ENCODE data around the gene PTPRE. TPM values are rescaled to one million over a fixed set of nuclear protein-coding genes. Genes with fewer than 3 reads are reported as not detected.

The PTPRE gene
- polyA plus RNA-seq, 1 donor from 2014 or later: 11.2 TPM

DNA sequence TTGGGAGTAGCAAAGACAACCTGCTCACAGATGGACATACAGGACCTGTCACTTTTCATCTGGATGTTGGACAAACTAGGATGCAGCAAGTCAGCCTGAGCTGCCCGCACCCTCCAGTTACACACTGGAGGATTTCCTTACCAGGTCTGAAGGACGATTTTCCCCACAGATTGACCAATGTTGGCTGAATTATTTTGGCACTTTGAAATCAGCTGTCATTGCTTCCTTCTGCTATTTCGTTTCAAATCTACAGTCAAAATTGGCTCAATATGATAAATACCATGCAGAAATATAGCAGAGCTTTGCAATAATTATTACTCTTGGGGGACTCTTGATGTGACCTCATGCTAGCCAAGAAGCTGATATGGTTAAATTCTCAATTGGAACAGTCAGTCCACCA lies 16.7 kb upstream of the PTPRE start:
- no peaks in the 10 kb centered on the region for H3K9me3 Mint-ChIP-seq
- no peak overlapping the region for H3K4me3 Mint-ChIP-seq
- no peaks in the 10 kb centered on the region for H3K4me1 Mint-ChIP-seq
- no peak overlapping the region for H3K27ac Mint-ChIP-seq
- H3K27me3 Mint-ChIP-seq: peaks cover 12% of the 10 kb centered on the region
- no peaks in the 10 kb centered on the region for H3K36me3 Mint-ChIP-seq

DNA sequence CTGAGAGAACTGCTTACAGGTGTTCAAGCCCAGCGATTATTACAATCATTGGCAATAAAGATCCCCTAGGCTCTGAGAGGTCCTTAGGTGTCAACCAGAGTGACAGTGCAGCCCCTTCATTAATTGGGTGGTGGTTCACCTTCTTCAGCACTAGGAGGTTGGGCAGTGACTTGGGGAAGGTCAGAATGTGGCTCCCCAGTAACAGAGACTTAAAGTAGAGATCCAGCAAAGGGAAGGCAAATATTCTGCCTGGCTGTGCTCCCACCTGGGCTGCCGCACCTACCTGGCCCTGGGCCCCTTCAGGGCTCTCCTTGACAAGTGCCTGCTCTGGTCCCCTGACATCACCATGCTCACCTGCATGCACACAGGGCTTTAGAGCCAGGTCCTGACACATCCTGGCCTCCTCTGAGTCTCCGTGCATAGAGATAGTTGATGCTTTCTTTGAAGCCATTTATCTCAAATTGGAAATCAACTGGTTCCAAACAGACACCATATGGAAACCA lies 16.0 kb upstream of the PTPRE start:
- Mint-ChIP-seq H3K4me1 (no peaks in the 10 kb centered on the region), H3K9me3 (no peaks in the 10 kb centered on the region), H3K27me3 (peaks cover 12% of the 10 kb centered on the region), H3K4me3 (no peak overlapping the region), H3K27ac (no peak overlapping the region), H3K36me3 (no peaks in the 10 kb centered on the region)

DNA sequence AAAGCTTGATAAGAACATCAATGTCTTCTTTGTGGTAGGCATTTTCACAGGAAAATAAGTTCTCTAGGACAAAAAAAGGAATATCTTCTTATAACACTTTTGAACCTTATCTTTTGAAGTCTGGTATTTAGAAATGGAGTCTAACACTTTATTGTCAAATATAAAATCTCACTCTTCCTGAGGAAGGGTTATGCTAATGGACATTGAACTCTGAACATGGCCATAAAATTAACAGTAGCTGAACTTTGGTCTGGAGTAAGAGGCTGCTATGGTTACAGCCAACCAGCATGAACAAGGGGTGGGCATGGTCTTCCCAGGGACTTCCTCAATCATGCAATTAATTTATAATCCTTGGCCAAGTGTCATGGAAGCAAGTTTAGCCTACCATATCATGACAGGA lies 14.2 kb upstream of the PTPRE start, which contains the start of gene CLRN3:
CLRN3 (minus strand) TSS at position 199 of the 400 bp plus-strand sequence; CDS start at position 42, 157 bp downstream.
- Mint-ChIP-seq H3K27me3 (peaks cover 8% of the 10 kb centered on the region), H3K4me1 (no peaks in the 10 kb centered on the region), H3K9me3 (peaks cover 0 to 4% (median 0%) of the 10 kb centered on the region in 3 donors), H3K4me3 (no peak within 1 kb of the TSS), H3K27ac (no peak within 1 kb of the TSS), H3K36me3 (no peaks in the 10 kb centered on the region)

DNA sequence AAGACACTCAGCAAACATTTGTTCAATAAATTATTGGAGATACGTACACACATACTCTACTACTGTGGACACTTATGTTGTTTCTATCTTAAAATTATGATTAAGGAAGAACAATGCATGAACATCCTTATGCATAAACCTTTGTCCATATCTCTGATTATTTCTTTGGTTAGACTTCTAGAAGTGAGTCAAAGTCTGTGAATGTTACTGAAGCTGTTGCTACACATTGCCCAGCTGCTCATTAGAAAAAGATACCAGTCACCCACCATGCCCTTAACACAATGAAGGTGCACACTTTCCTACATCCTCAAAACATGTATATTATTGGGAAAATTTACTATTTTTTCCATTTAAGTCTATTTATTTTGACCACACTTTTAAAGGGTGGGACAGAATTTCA lies 12.8 kb upstream of the PTPRE start:
- Mint-ChIP-seq H3K36me3 (no peaks in the 10 kb centered on the region), H3K27me3 (peaks cover 6% of the 10 kb centered on the region), H3K9me3 (peaks cover 0 to 4% (median 0%) of the 10 kb centered on the region in 3 donors), H3K4me3 (no peak overlapping the region), H3K4me1 (no peaks in the 10 kb centered on the region), H3K27ac (no peak overlapping the region)

DNA sequence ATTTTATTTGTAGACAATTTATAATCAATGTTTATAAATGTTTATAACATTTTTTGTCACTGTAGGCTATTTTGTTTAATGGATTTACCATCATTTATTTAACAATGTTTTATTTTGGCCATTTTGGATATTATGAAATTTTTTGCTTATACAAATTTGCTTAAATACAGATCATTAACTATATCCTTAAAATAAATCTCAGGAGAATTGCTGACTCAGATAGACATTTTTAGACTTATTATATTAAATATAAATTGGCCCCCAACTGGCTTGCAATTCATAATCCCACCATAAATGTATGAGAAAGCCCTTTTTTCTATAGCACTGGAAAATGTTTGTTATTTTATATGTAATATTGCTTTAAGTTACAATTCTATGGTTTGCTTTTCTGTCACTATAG lies 10.3 kb upstream of the PTPRE start:
- Mint-ChIP-seq H3K27me3 (peaks cover 7% of the 10 kb centered on the region), H3K27ac (no peak overlapping the region), H3K36me3 (no peaks in the 10 kb centered on the region), H3K4me1 (no peaks in the 10 kb centered on the region), H3K4me3 (no peak overlapping the region), H3K9me3 (peaks cover 0 to 5% (median 4%) of the 10 kb centered on the region in 3 donors)

DNA sequence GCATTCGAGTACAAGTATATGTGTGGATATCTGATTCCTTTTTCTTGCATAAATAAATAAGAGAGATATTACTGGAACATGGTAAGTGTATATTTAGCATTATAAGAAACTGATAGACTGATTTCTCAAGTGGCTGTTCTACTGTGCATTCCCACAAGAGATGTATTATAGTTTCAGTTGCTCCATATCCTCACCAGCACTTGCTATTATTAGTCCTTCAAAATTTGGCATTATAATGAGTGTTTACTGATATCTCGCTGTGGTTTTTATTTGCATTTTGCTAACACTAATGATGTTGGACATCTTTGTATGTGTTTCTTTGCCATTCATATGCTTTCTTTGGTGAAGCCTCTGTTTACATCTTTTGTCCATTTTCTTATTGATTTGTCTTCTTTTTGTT lies 9.7 kb upstream of the PTPRE start:
- H3K27me3 Mint-ChIP-seq: peaks cover 7% of the 10 kb centered on the region
- no peak overlapping the region for H3K4me3 Mint-ChIP-seq
- H3K27ac Mint-ChIP-seq: no peak overlapping the region
- H3K9me3 Mint-ChIP-seq: peaks cover 0 to 5% (median 4%) of the 10 kb centered on the region in 3 donors
- no peaks in the 10 kb centered on the region for H3K36me3 Mint-ChIP-seq
- no peaks in the 10 kb centered on the region for H3K4me1 Mint-ChIP-seq

DNA sequence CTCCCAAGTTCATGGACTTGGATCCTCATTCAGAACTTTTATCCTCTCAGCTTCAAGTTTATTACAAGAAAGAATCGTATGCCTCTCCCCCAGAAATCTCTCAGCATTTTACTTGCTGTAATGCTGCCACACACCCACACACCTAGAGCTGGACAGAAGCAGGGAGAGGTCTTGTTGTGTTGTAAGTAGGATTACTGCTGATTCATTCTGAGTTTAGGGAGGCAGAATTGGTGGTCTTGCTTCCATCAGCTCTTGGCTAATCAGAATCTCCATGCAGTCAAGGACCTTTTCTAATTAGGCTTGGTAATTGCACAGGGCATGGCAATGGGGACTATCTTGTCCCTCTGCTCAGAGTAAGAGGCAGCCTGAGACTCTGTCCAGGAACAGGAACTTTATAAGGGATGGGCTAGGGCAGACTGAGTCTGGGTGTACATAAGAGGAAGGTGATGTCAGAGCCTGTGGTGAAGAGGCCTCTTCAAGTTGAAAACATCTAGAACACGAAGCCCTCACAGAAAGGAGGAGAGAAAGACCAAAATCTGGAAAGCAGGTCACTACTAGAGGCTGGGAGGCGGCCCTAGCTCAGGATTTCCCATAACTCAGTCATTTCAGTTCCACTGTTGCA lies 7.0 kb upstream of the PTPRE start:
- Mint-ChIP-seq H3K36me3 (no peaks in the 10 kb centered on the region), H3K27me3 (peaks cover 5% of the 10 kb centered on the region), H3K4me3 (peak overlapping the region in 1 of 4 donors; percentile 68), H3K4me1 (no peaks in the 10 kb centered on the region), H3K27ac (no peak overlapping the region), H3K9me3 (peaks cover 0 to 8% (median 5%) of the 10 kb centered on the region in 3 donors)

DNA sequence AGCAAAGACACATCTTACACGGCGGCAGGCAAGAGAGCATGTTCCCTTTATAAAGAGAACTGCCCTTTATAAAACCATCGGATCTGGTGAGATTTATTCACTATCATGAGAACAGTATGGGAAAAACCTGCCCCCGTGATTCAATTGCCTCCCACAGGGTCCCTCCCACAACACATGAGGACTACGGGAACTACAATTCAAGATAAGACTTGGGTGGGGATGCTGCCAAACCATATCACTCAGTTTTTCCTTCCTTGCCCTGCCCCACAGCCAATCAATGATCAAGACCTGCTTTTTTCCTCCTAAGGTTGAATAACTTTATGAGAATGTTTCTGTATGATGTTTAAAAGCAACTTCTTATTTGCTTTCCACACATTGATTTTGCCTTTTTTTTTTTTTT lies 3.1 kb upstream of the PTPRE start:
- Mint-ChIP-seq H3K4me1 (no peaks in the 10 kb centered on the region), H3K36me3 (no peaks in the 10 kb centered on the region), H3K27me3 (peaks cover 21% of the 10 kb centered on the region), H3K9me3 (peaks cover 0 to 5% (median 3%) of the 10 kb centered on the region in 3 donors), H3K4me3 (no peak overlapping the region), H3K27ac (no peak overlapping the region)

DNA sequence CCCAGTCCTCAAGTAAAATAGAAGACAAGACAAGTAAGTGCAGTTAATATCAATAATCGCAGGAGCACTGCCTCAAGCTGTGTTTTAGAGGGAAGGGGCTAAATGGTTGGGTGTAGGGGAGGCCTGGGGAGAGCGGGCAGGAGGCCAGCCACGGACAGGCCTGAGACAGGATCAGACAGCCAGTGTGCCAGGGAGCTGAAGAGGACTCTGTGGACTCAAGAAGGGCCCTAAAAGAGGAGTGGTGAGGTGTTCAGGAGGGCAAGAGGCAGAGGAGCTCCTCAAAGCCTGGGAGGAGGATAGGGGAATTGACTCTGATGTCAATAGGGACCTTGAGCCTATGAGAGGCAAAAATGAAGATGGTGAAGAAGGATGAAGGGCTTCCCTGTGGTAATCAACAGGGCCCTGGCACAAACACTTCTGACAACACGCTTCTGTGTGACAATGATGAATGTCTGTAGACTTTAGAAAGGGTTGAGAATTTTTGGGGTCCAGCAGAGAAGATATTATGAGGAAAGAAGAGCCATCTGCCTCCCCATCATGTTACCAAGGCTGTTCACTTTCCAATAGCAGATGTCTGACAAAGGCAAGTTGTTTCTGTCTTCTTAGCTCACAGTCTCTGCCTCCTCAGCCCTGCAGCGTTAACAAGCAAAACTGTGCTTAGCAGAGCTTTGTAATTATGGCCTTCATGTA lies 2.4 kb upstream of the PTPRE start:
- Mint-ChIP-seq H3K4me3 (peak overlapping the region in 2 of 4 donors; percentile 36 to 81), H3K27ac (no peak overlapping the region), H3K9me3 (peaks cover 0 to 5% (median 3%) of the 10 kb centered on the region in 3 donors), H3K4me1 (peaks cover 0 to 2% (median 0%) of the 10 kb centered on the region in 3 donors), H3K36me3 (no peaks in the 10 kb centered on the region), H3K27me3 (peaks cover 20% of the 10 kb centered on the region)

DNA sequence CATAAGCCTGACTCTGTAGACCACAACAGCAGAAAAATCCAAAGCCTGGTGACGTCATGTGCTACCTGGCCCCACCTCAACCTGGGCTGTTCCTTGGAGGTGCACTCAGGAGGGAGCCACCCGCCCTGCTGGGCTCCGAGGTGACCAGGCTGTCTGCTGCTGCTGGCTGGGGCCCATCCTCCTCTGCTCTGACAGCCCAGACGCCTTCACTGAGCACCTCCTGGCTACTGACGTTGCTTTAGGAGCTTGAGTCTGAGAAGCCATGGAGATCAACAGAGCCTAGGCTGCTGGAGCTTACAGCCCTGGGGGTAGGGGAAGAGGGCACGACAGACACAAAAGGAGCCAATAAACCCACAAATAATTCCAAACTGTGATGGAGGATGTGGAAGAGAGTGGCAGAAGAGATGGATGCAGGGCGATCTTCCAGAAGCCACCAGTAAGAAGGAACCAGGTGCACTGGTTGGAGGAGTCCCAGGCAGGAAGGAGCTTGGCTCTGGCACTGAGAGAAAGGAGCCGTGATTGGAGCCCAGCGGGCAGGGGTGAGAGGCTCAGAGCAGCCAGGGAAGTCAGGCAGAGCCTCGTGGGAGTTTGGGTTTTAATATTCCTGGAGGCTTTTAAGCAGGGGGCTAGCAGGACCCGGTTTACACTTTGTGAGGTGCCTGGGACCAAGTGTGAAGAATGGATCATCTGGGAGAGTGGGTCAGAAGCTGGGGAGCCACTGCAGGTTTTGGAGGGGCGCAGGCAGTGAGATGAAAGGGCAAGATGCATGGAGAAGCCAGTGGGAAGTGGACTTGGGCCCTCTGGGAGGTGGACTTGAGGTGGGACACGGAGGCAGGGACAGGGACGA lies 1.7 kb upstream of the PTPRE start:
- peak overlapping the region in 1 of 3 donors; percentile 63 for H3K27ac Mint-ChIP-seq
- H3K4me3 Mint-ChIP-seq: peak overlapping the region in 3 of 4 donors; percentile 32 to 79 (median 72)
- no peaks in the 10 kb centered on the region for H3K36me3 Mint-ChIP-seq
- H3K9me3 Mint-ChIP-seq: peaks cover 0 to 3% (median 0%) of the 10 kb centered on the region in 3 donors
- peaks cover 22% of the 10 kb centered on the region for H3K27me3 Mint-ChIP-seq
- peaks cover 0 to 3% (median 2%) of the 10 kb centered on the region in 3 donors for H3K4me1 Mint-ChIP-seq

DNA sequence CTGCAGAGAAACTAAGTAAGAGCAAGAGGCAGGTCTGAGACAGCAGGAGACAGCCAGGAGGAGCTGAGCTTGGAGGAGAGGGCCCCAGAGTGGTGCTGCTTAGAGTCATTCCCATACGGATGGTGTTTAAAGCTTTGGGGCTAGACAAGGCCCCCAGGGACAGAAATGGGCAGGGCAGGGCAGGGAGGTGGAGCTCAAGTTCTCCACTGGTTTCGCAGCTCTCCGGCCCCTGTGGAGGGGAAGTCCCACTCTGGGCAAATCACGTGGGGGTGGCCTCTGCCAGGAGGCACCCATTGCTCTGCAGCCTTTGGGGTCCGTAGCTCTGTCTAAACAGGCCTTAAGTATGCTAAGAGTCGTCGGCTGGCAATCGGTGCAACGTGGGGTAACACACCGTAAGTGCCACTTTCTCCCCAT lies 1.0 kb upstream of the PTPRE start:
- peaks cover 0 to 5% (median 2%) of the 10 kb centered on the region in 3 donors for H3K4me1 Mint-ChIP-seq
- H3K27ac Mint-ChIP-seq: no peak overlapping the region
- H3K9me3 Mint-ChIP-seq: peaks cover 0 to 3% (median 0%) of the 10 kb centered on the region in 3 donors
- no peak overlapping the region for H3K4me3 Mint-ChIP-seq
- H3K36me3 Mint-ChIP-seq: no peaks in the 10 kb centered on the region
- peaks cover 21% of the 10 kb centered on the region for H3K27me3 Mint-ChIP-seq

DNA sequence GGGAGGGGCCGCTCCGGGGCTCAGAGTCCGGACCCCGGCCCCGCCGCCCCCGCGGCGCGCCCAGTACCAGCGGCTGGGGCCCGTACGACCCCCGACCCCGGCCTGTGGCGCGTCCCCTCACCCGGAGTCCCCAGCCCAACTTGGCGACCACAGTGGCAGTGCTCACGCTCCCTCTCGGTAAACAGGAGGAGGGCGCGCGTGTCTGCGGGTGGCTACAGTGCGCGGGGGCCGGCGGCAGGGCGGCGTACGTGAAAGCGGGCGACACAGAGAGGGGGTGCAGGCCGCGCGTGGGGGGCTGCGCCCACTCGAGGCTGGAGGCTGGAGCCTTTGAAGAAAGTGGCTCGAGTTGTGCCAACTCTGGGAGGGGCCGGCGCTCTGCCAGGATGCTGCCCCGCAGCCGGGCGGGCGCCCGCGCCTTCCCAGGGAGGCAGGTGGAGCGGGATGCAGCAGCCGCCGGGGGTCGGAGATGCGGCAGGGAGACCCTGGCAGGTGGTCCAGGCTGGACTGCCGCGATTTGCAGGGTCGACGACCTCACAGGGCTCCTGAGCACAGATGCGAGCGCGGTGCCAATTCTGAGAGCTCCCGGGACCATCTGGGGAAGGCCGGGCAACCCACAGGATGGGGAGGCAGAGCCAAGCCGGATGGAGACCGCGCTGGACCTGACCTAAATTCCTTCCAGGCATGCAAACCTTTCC lies 655 bp downstream of the PTPRE start:
- Mint-ChIP-seq H3K9me3 (peaks cover 0 to 3% (median 0%) of the 10 kb centered on the region in 3 donors), H3K36me3 (no peaks in the 10 kb centered on the region), H3K4me3 (peak overlapping the region in 1 of 4 donors; percentile 55), H3K27me3 (peaks cover 21% of the 10 kb centered on the region), H3K4me1 (peaks cover 0 to 5% (median 2%) of the 10 kb centered on the region in 3 donors), H3K27ac (no peak overlapping the region)

DNA sequence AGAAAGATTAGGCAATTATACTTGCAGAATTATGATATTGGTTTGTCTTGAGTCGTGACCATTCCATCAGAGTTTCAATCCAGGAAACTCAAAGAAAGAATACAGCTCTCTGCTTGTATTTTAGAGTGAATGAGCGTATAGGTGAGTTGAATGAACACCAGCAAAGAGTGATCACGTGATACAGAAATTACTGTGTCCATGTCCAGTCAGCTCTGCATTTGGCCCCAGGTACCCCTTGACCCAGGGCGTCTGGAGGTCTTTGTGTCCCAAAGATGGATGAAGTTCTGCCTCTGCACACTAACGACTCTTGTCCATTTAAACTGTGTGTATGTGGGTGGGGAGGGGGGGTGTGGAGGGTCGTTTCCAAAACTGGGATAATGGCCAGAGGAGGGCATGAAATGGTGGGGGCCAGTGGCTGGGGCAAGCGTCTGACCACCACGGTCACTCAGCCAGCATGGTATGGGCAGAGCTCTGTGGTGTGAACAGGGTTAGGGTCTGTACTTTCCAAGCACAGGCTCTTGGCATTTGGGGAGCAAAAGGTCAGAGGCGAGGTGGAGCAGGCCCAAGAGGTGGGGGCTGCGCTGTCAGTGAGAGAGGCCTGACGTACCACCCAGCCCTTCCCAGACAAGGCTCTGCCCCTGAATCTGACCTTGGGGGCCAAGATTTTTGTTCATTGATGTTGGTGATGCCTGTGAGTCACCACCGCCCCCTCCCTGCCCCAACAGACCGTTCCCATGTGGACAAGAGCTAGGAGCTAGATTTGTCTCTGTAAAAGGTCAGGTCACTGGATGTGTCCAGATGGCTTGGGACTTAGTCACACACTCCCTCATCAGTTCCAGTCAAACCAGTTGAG lies 1.4 kb downstream of the PTPRE start:
- Mint-ChIP-seq H3K36me3 (no peaks in the 10 kb centered on the region), H3K4me1 (peaks cover 0 to 5% (median 2%) of the 10 kb centered on the region in 3 donors), H3K9me3 (no peaks in the 10 kb centered on the region), H3K4me3 (peak overlapping the region in 2 of 4 donors; percentile 55 to 65), H3K27ac (no peak overlapping the region), H3K27me3 (peaks cover 21% of the 10 kb centered on the region)

DNA sequence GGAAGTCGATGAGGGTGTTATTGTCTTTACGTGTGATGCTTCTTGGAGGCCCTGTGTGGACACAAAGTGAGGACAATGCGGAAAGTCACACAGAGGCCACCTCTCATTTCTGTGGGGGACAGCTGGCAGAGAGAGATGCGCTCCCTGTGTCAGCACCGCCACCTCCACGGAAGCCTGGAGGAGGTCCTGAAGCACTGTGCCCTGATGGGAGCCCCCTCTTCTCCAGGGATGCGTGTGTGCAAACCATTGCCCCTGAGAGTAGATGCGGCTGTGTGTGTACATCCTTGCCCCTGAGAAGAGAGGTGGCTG lies 2.0 kb downstream of the PTPRE start:
- H3K36me3 Mint-ChIP-seq: no peaks in the 10 kb centered on the region

More for the DNA sequence above, 2.0 kb downstream of the PTPRE start:
- Mint-ChIP-seq H3K9me3 (no peaks in the 10 kb centered on the region), H3K27ac (no peak overlapping the region), H3K27me3 (peaks cover 21% of the 10 kb centered on the region), H3K4me3 (no peak overlapping the region), H3K4me1 (peaks cover 0 to 5% (median 2%) of the 10 kb centered on the region in 3 donors)
